ENCODE results near the gene SPATA16.

Gene SPATA16

DNA sequence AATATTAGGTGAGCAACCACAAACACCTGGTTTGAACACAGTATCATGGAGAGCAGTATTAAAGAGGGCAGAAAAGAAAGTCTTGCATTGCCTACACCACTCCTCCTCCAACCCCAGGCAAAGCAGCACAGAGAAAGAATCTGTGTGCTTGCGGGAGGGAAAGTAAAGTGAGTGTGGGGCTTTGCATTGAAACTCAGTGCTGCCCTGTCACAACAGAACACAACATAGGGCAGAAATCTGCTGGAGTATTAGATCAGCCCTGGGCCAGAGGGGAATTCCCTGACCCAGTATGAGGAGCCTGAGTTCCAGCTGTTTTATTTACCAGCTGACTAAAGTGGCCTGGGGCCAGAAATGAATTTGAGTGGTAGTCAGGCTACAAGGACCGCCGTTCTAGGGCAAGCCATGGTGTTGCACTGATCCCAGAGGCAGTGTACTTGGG lies 75.5 kb downstream of the SPATA16 start:
- TF ChIP-seq, protein P1, sequence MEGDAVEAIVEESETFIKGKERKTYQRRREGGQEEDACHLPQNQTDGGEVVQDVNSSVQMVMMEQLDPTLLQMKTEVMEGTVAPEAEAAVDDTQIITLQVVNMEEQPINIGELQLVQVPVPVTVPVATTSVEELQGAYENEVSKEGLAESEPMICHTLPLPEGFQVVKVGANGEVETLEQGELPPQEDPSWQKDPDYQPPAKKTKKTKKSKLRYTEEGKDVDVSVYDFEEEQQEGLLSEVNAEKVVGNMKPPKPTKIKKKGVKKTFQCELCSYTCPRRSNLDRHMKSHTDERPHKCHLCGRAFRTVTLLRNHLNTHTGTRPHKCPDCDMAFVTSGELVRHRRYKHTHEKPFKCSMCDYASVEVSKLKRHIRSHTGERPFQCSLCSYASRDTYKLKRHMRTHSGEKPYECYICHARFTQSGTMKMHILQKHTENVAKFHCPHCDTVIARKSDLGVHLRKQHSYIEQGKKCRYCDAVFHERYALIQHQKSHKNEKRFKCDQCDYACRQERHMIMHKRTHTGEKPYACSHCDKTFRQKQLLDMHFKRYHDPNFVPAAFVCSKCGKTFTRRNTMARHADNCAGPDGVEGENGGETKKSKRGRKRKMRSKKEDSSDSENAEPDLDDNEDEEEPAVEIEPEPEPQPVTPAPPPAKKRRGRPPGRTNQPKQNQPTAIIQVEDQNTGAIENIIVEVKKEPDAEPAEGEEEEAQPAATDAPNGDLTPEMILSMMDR (IDR thresholded peaks at IDR 0.05; ENCODE audit: low read length, missing control alignments) = no peak
- peak; percentile 72 for DNase-seq (ENCODE audit: low read depth)
- H3K4me3 ChIP-seq (replicated peaks; ENCODE audit: low read depth, low read length) = no peak overlapping the region

DNA sequence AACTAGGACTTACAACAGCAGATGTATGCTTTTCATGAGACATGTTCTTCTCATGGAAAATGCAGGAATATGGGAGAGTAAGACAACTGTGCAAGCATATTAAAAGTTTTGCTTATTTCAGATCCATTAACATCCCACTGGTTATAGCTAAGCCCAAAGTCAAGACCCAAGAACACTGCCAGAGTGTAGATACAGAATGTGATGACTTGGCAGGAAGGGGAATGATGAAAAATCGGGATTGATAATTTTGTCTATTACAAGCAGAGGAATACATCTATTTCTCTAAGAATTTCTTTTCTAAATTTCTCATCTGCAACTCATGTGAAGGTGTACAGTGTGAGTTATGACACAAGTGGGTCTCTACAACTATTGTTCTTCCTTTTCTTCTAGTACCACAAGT lies 76.4 kb downstream of the SPATA16 start:
- TF ChIP-seq, protein P1 (IDR thresholded peaks at IDR 0.05; ENCODE audit: low read length, missing control alignments) = no peak

DNA sequence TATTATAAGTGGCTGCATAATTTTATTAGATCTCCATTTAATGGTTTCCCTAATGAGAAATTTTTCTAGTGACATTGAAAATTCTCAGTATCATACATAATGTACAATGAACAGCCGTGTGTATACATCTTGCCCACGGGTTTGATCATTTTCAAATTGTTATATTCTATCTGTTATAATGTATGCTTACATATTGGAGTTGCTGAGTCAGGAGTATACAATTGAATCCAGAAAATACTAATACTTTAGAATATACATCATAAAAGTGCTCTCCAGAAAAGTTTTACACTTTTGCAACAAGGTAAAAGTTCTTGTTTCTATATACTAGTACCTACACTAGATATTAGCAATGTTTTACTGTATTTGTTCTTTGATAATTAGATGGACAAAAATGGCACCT lies 82.8 kb downstream of the SPATA16 start:
- no peak overlapping the region for H3K4me3 ChIP-seq (replicated peaks; ENCODE audit: low read depth, low read length)
- DNase-seq (ENCODE audit: low read depth) = no peak
- TF ChIP-seq, protein P1 (IDR thresholded peaks at IDR 0.05; ENCODE audit: low read length, missing control alignments) = no peak

More for the DNA sequence above, 76.4 kb downstream of the SPATA16 start:
- no peak overlapping the region for H3K4me3 ChIP-seq (replicated peaks; ENCODE audit: low read depth, low read length)
- DNase-seq (ENCODE audit: low read depth) = no peak

DNA sequence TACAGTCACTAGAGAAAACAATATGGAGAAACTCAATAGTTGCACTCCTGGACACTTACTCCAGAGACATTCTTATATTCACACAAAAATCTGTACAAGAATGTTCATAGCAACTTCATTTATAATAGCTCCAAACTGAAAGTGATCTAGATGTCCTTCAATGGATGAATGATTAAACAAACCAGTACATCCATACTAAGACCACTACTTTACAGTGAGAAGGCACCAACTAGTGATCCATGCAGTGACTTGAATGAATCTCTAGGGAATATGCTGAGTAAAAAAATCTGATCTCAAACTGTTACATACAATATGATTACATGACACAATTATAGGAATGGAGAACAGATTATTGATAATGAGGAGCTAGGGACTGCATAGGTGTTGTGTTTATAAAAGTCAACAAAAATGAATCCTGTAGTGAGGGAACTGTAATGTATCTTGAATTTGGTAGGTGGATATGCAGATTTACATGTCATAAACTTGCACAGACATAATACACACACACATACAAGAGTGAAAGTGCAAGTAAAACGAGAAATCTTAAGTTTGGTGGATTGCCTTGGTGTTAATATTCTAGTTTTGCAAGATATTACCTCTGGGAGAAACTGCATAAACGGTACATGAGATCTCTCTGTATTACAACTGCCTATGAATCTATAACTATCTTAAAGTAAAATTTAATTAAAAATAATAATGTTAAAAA lies 85.7 kb downstream of the SPATA16 start:
- DNase-seq (ENCODE audit: low read depth) = no peak
- TF ChIP-seq, protein P1 (IDR thresholded peaks at IDR 0.05; ENCODE audit: low read length, missing control alignments) = no peak
- H3K4me3 ChIP-seq (replicated peaks; ENCODE audit: low read depth, low read length) = no peak overlapping the region

DNA sequence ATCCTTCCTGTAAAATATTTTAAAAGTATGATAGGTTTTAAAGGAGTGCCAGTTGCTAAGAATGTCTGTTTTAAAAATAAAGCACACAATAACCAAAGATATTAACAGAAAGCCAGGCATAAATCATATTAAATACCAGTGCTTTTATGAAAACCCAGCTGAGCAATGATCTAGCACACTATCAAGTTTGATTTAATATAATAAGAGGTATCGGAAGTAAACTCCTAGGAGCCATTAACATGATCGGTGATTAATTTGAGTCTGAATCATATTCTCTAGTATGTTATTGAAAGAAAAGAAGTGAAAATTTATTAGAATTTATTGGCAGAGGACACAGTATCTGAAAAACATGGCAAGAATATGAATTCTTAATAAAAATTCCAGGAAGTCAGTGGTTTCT lies 91.7 kb downstream of the SPATA16 start:
- no peak for DNase-seq (ENCODE audit: low read depth)
- no peak overlapping the region for H3K4me3 ChIP-seq (replicated peaks; ENCODE audit: low read depth, low read length)
- TF ChIP-seq, protein P1 (IDR thresholded peaks at IDR 0.05; ENCODE audit: low read length, missing control alignments) = no peak

DNA sequence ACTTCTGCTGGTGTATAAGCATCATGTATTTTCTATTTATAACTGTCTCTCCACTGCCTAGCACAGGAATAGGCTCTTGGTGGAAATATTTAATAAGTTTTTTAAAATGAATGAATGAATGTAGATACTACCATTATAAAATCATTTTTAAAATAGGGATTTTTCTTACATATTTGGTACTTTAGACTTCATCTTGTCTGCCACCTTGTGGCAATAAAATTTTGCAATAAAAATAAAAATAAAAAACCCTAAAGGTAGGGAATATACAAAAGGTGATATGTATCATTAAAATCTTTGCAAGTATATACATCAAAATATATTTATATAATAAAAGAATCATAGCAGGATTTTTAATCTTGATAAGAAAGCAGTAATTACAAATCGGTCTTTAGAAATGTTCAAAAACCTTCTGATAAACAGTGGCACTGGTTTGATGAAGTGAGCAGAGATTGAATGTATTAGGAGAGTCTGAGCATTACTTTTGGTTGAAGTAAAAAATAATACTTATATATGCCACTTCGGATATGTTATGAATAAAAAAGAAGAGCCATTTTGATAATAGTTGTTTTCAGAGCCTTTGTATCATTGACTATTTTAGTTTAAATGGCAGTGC lies 95.2 kb downstream of the SPATA16 start:
- H3K4me3 ChIP-seq (replicated peaks; ENCODE audit: low read depth, low read length) = no peak overlapping the region
- TF ChIP-seq, protein P1 (IDR thresholded peaks at IDR 0.05; ENCODE audit: low read length, missing control alignments) = peak; percentile 34
- DNase-seq (ENCODE audit: low read depth) = peak; percentile 35

Measured in fibroblast of pulmonary artery (primary cell).